Bone marrow (tissue), 2 donors: Measurements from ENCODE around the gene A2M.

Source experiments
- DNase-seq, 2 donors: peaks; one replicate each; lab custom pipeline; 2025; lab: John Stamatoyannopoulos, UW

A2M gene

DNA sequence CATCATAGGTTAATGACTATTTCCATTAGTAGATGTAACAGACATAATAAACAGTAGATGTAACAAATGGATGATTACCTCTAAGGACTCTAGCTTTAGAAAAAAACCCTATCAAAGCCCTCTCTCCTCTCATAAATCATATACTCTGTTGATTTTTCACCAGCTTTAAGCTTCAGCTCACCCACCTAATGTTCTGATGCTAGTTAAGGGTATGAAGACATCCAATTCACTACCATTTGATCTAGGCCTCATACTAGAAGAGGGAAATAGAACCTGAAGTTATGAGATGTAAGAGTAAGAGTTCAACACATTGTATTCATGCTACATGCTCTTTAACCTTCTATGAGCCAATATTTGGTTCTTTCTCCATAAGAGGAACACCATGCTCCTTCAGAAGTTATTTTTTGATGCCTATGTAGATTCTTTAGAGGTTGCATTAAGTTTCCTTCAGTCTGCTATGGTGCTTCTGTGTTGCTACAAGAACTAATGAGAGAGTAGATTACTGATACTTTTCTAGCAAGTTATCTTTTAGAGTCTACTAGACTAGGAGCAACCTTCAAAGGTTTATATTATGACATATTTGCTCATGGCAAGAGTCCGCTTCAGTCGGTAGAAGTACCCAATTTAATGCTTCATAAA, 16.0 kb downstream of the A2M start:
- no peak for DNase-seq

DNA sequence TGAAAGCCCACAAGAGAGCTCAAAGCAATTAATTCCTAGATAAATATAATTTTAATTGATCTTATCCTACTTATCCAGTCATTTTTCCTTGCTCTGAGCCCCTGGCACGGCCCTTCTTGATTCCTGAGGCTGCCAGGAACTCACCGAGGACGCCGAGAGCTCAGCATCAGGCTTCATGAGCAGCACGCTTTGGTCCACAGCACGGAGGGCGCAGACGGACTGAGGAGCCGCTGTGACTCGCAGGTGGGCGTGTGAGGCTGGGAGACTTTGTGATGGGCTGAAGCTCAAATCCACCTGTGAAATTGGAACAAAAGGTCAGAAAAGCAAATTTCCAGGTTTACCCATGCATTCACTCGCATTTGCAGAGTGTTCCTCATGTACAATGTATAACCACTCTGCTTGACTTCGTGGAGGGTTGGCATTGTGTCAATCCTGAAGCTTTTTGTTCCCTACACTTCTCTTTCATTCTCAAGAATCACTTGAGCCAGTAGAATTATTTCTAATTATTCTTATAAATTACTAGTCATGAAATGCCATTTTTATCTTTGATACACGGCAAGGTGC, 17.2 kb downstream of the A2M start:
- DNase-seq = no peak

DNA sequence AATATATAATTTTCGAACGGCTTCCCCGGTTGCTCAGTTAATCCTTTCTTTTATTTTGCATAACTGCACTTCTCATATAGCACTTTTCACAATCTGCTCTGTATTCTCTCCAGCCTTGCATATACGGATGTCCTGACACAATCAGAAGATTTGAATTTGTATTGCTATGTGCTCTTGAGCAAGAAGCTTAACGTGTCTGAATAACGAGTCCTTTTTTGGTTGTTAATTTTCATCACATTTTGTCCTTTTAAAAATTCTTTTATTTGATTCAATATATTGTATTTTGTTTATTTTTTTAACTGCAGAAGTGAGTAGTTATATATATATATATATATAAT, 17.6 kb downstream of the A2M start:
- no peak for DNase-seq

DNA sequence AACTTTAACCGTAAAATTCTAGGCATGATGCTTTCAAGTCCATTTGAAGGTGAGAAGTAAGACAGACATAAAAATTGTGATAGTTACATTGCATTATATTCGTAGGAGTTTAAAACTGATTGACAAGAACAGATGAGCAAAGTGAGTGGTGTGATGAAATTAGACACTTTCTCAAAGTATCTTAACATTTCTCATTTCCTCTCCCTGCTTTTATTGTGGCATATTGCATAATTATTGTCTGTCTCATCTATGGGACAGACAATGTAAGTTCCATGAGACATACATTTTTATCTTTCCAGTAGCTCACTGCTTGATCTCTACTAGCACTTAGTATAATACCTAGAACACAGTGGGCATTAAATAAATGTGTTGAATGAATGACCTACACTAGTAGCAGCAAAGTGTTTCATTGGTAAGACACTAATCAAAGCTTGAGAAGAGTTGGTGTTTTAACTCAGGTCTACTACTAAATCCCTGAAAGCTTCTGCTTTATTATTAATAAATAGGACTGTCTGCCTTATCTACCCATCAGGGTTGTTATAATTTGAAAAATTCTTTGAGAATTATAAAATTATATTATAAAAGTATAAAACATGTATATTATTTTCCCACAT, 19.0 kb downstream of the A2M start:
- no peak for DNase-seq

DNA sequence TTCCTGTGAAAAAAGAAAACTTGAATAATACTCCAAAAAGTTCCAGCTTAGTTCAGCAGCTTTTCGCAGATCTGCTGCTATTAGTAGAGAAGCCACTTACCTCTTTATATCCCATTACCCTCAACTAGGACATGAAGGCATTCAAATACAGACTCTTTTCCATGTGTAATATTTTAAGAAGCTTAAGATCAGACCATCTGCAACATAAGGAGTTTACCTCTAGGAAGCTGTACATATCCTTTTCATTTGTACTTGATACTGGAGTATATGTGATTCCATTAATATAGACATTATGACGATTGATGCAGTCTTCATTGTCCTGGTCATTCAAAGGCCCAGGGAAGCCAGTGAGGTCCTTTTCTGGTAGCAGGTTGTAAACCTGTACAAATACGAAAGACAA, 20.4 kb downstream of the A2M start:
- DNase-seq = no peak

DNA sequence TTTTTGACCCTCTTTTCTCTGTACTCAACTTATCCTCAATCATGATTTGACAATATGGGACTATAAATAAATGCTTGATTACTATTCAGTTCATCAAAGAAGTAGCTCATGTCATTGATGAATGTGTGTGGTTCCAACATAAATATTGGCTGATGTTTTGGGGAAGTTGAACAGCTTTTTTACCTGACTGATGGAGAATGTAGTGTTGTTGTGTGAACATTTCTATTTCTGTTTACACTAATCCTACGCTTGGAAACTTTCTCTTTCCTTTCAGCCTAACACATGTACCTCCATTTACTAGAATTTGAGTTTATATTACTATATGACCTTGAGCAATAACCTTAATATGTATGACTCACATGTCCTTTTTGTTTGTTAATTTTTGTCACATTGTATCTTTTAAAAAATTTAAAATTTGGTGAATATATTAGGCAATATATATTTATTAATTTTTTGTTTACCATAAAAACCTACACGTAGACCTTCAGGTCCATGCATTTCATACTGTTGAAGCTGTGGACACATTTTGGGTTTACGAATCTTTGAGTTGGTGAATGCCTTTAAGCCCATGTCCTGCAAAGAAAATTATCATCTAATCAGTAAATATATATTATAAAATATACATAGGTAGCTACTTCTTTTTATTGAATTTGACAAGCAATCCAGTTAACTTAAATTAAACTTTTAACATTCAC, 21.1 kb downstream of the A2M start:
- no peak for DNase-seq

DNA sequence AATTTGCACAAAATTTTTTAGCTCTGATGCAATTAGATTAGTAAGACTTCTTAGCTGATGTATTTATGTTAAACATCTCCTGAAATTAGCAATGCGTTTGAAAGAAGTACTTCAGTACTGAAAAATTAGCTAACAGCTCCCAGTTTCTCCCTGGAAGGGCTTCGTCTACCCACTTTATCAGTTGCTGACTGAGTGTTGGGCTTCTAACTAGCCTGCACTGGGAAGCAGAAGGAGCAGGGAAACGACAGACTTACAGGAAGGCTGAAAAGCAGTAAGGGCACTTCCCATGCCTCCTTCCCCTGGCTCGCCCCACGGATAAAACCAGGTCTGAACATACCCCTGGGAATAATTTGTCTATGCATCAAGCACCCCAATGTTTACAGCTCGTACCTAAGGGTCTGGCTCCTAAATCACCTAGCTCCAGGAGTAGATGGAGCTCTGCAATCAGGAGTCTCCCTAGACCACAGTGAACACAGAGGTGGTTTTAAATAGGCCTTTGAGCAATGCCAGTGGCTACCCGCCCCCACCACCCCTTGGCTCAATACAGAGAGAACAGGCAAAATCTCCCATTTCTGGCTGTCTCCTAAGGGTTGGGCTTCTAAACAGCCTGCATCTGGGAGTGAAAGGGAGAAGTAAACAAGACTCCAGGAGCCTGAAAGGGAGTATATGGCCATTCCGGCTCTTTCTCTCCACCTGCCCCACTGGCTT, 23.7 kb downstream of the A2M start:
- DNase-seq = no peak

DNA sequence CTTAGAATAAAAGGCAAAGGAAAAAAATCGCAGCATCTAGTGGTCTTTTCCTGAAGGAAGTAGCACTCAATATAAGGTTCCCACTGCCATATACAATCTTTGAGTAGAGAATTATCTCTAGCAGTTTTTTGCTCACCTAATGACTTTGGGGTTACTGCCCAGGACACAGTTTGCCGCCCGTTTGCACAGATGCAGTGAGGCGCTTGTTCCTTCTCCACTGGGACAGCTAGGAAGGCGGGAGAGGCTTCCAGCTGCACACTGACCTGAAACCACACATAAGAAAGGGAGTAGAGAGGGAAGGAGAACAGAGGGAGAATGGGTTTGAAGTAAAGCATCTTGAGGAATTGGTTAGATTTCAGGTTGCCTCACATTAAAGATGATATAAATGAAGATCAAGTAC, 25.5 kb downstream of the A2M start:
- no peak for DNase-seq

DNA sequence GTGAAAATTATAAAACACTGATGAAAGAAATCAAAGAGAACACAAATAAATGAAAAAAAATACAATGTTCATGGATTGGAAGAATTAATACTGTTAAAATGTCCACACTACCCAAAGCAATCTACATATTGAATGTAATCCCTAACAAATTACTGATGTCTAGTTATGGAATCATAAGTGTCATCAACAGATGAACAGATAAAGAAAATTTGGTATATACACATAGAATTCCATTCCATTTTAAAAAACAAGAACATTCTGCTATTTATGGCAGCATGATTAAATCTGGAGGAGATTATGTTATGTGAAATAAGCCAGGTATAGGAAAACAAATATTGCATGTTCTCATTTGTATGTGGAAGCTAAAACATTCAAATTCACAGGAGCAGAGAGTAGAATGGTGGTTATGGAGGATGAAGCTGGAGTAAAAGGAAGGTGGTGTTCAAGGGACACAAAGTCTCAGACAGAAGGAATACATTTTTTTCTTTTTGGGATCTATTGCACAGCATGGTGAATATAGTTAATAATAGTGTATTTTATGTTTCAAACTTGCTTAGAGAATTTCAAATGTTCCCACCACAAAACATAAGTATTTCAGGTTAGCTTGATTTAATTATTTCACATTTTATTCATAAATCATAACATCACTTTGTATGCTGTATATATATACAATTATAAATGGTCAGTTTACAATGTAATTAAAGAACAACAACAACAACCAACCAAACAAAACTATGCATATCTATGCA, 28.5 kb downstream of the A2M start:
- DNase-seq = no peak

DNA sequence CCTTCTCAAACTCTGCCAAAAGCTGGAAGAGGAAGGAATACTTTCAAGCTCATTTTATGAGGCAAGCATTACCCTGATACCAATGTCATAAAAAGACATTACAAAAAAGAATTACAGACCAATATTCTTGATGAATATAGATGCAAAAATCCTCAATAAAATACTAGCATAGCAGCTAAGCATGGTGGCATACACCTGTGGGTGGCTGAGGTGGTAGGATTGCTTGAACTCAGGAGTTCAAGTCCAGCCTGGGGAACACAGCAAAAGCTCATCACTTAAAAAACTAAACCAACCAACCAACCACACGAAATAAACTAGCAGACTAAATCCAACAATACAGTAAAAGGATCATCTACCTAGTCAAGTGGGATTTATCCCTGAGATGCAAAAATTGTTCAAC, 29.6 kb downstream of the A2M start:
- no peak for DNase-seq

DNA sequence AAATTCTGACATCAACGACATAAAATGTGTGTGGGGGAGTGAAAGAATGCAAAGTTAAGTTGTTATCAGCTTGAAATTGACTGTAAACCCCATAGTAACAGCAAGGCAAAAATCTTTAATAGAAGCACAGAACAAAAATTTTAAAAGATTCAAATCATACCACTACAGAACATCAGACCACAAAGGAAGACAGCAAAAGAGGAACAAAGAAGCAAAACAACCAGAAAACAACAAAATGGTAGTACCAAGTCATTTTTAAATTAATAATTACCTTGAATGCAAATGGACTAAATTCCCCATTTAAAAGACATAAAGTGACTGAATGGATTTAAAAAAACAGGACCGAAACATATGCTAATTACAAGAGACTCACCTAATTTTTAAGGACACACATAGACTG, 31.3 kb downstream of the A2M start:
- no peak for DNase-seq

DNA sequence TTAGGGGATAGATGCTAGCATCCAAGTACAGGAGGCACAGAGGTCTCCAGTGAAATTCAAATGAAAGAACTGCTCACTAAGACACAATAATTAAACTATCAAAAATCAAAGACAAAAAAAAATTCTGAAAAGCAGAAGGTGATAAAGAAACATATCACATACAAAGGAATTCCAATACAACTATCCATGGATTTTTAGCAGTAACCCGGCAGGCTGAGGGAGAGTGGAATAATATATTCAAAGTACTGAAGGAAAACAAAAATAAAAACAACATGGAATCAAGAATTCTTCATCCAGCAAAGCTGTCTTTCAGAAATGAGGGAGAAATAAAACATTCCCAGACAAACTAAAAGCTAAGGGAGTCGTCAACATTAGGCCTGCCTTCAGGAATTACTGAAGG, 31.9 kb downstream of the A2M start:
- DNase-seq = no peak

DNA sequence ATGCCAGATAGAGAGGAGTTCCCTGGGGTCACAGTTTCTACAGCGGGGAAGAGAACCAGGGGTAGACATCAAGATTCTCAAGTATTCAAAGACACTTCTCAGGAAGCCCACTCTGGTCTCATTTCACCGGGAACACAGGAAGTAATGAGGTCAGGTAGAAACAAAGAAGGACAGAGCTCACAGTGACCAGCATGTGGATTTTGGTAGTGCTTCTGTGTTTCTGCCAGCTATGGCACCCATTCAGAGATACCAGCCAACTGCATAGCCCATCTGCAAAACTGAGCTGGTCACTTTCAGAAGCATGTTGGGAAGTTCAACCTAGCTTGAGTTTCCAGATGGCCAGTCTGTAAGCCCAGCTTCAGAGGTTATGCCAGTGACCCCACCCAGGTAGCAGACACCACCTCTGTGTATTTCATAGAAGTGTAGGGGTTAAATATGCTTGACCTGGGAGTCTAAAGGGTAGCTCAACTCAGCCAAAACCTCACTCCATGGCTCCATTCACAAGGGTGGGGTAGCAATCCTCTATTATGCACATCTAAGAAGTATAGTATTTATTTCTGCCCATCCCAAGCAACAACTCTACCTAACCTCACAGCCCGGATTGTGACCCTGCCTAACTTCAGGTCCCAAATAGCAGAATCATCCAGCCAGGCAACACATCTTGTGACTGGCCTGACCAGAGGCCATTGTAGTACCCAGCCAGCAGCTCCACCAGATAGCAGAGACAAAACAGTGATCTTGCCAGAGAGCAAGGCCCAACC, 33.9 kb downstream of the A2M start:
- no peak for DNase-seq

DNA sequence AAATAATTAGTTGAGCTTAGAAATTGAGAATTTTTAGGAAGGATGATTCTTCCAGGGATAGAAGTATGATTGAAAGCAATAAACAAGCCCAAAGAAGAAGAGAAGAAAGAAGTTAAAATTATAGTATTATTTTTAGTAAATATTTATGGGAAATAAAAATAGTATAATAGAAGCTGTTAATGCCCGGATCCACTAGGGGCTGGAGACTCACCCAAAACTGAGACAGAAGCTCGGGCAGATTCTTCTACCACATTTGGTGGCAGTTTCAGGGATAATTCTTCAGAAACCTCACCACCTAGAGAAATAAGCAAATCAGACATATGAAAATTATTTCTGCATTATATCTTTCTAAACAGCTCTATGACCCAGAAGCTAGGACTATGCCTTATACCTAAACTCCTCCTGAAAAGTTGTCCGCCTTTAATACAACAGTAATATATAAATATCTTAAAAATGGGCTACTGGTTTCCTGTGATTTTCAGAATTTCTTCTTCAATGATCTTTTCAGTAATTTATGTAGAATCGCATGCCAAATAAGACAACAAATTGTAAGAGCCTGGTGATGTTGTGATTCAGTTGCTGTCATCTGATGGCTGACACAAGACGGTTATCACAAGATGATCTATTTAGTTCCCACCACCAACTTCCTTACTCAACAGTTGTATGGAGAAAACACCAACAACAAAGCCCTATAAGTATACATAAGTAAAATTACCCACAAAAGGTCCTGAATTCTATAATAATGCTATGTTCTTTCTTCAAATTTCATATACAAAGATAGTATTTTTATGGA, 35.6 kb downstream of the A2M start:
- DNase-seq = no peak

DNA sequence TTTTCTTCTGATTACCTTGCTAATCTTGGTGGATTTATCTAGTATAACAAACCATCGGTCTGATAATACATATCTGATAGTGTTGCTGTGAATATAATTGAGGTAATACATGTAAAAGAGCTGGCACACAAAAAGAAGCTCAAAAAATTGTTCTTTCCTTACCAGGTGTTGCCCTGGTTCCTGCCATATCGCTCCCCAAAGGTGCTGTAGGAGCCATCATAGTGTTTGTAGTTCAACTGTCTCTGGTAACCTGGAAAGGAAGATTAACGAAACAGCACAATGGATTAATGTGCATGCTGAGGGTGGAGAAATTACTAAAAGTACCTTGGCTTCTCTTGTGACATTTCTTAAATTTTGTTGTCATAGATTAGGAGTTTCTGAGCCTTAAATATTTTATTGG, 36.6 kb downstream of the A2M start:
- no peak for DNase-seq

DNA sequence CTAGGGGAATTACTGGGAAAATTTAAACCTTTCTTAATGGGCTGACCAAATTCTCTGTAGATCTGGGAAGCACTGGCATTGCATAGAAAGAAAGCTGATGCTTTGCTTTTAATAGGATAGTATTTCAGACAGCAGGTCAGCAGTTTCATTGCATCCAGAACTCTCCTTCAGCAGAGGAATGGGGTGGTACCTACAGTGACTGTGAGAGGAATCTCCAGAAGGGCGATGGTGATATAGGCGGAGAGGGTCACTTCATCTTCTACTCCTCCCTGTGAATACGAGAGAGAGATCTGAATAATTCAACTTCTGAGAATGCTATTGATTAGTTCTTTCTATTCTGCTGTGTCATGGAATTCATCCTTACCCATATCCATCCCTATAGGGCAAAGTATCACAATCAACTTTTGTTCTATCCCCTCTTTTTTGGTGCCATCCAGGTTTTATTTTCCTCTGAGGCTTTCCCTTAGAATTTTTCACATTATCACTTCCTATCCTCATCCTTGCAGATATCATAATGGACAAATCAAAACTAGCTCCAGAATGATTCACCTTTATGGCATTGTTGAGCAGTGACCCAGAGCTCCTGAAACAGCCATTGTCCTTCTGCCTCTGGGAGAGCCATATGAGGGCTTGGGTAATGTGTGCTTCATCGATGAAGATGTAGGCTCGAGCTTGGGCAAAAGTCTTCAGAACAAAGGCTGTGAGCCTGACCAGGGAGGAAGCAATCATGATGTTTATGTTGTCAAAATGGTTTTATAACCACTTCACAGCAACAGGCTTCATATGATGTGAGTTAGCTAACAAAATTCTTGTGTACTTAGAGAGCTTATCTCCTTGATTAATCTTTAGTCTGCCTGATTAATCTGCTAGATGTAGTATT, 38.3 kb downstream of the A2M start:
- no peak for DNase-seq

DNA sequence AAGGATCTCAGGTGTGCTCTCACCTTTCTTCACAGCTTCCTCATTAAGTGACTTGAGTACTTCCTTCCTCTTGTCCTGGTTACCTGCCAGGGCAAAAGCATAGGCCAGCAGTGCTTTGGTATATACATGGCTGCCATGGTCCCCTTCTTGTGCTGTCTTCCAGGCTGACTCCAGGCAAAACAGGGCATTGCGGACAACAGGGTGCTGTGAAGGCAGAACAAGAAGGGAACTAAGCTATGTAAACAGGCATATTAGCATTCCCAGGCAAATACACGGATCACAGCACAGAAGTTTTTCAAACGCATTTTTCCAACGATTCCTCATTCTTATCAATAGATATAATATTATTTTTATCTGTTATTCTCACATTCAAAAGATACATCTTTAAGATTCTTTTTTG, 39.0 kb downstream of the A2M start:
- no peak for DNase-seq

DNA sequence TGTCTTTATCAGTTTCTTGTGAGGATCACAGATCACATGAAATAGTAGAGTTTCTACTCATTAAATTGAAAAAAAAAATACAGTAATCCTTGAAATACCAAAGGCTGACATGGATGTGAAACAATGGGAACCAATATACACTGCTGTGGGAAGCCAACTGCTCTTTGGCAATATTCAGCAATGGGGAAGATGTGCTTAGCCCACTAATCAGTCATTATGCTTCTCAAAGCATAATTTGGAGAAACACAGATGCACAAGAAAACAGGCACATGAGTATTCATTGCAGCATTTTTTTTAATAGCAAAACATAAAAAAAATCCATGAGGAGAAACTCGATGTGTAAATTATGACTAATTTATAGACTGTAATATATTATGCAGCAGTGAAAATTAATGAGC, 40.6 kb downstream of the A2M start:
- no peak for DNase-seq

DNA sequence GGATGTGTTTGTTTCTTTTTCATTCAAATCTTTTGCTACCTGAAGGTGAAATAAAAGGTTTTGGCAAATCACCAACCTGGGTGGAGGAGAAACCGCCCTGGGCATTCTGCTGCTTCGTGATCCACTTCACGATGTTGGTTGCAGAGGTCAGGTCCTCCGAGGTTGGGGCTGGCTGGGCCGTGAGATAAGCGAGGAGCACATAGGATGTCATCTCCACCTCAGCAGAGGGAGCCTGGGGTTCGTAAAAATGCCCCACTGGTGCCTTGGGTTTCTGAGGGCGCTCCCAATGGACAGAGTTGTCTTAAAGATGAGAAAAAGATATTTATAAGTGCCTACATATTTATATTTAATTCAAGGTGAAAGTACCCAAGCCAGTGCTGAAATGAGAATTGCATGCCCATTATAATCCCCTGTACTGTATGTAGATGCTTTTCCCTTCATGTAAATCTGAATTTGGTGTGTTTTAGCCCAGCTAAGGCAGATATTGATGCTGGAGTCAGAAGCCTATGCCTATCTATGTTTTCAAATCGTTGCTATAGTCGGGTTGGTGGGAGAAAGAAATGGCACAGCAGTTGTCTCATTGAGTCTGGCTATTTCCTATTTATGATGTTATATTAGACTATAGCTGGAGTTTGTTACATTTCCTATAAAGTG, 41.1 kb downstream of the A2M start:
- DNase-seq = no peak
